Left ventricle myocardium inferior (tissue), 1 donor: ENCODE measurements around the gene PELI2. TPM values are rescaled to one million over a fixed set of nuclear protein-coding genes. Genes with fewer than 3 reads are reported as not detected.

Experiments used
- DNase-seq: peaks from one replicate; pipeline ENCODE4 v3.0.0-alpha.2; 2020
- H3K27ac ChIP-seq: fragments of 200-600 bp; replicated peaks from 2 replicates; pipeline ENCODE4 v1.8.0; 2021
- H3K27me3 ChIP-seq: fragments of 200-600 bp; 2 replicates; pipeline ENCODE4 v1.8.0; 2021; ENCODE audit warnings: low read depth
- H3K36me3 ChIP-seq: fragments of 200-600 bp; 2 replicates; pipeline ENCODE4 v1.8.0; 2021
- H3K4me1 ChIP-seq: fragments of 200-600 bp; 2 replicates; pipeline ENCODE4 v1.8.0; 2021
- H3K4me3 ChIP-seq: fragments of 200-600 bp; 2 replicates; pipeline ENCODE4 v1.8.0; 2021; ENCODE audit warnings: mild to moderate bottlenecking, moderate library complexity
- H3K9me3 ChIP-seq: fragments of 200-600 bp; replicated peaks from 2 replicates; pipeline ENCODE4 v1.8.0; 2021
- intact Hi-C: fragments of 100-400 bp; cut with micrococcal nuclease; formaldehyde crosslinking; loops from one replicate; pipeline ENCODE4 v1.11.0; 2022
- total RNA-seq: library from RNA; stranded (reverse); fragmentation: NEBNext Ultra II Directional; extraction: Animal tissue kit (Norgen Biotek cat#: 25700); gene quantifications from one replicate; pipeline ENCODE4 v1.2.1, GENCODE V29; 2021
- TF ChIP-seq, protein P1 (sequence below): fragments of 200-600 bp; IDR thresholded peaks from 2 replicates; pipeline ENCODE4 v1.8.0; 2021; ENCODE audit warnings: antibody characterized with exemption, mild to moderate bottlenecking, borderline replicate concordance
- donor health status: DM: no; HTN: yes; CAD: no; lungs with severe emphysema.

Gene PELI2
- total RNA-seq, 1 donor from 2014 or later: 2.0 TPM

GRCh38 chr14:56268039-56268438 is 149.8 kb downstream of the PELI2 start:
- TF ChIP-seq, protein P1, sequence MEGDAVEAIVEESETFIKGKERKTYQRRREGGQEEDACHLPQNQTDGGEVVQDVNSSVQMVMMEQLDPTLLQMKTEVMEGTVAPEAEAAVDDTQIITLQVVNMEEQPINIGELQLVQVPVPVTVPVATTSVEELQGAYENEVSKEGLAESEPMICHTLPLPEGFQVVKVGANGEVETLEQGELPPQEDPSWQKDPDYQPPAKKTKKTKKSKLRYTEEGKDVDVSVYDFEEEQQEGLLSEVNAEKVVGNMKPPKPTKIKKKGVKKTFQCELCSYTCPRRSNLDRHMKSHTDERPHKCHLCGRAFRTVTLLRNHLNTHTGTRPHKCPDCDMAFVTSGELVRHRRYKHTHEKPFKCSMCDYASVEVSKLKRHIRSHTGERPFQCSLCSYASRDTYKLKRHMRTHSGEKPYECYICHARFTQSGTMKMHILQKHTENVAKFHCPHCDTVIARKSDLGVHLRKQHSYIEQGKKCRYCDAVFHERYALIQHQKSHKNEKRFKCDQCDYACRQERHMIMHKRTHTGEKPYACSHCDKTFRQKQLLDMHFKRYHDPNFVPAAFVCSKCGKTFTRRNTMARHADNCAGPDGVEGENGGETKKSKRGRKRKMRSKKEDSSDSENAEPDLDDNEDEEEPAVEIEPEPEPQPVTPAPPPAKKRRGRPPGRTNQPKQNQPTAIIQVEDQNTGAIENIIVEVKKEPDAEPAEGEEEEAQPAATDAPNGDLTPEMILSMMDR: no peak
- no peak overlapping the region for H3K27ac ChIP-seq
- peaks cover 14% of the 10 kb centered on the region for H3K4me1 ChIP-seq
- no peak for DNase-seq
- H3K36me3 ChIP-seq: no peaks in the 10 kb centered on the region
- no peak overlapping the region for H3K4me3 ChIP-seq
- H3K9me3 ChIP-seq: no peaks in the 10 kb centered on the region
- intact Hi-C loops: no loop called here
- no peaks in the 10 kb centered on the region for H3K27me3 ChIP-seq

- intact Hi-C loops: no loop called here
- peaks cover 18% of the 10 kb centered on the region for H3K4me1 ChIP-seq
Observed at GRCh38 chr14:56268673-56269072, 150.5 kb downstream of the PELI2 start.

GRCh38 chr14:56270921-56271320 is 152.7 kb downstream of the PELI2 start:
- TF ChIP-seq, protein P1: no peak
- intact Hi-C loops: no loop called here
- DNase-seq: no peak
- Histone ChIP-seq H3K9me3 (no peaks in the 10 kb centered on the region), H3K27me3 (no peaks in the 10 kb centered on the region), H3K4me1 (peaks cover 18% of the 10 kb centered on the region), H3K36me3 (no peaks in the 10 kb centered on the region), H3K4me3 (no peak overlapping the region), H3K27ac (no peak overlapping the region)

More at GRCh38 chr14:56268673-56269072, 150.5 kb downstream of the PELI2 start:
- no peaks in the 10 kb centered on the region for H3K27me3 ChIP-seq
- H3K4me3 ChIP-seq: no peak overlapping the region
- no peaks in the 10 kb centered on the region for H3K36me3 ChIP-seq
- H3K9me3 ChIP-seq: no peaks in the 10 kb centered on the region
- no peak for DNase-seq
- TF ChIP-seq, protein P1: no peak
- H3K27ac ChIP-seq: no peak overlapping the region

- Histone ChIP-seq H3K4me3 (no peak overlapping the region), H3K9me3 (no peaks in the 10 kb centered on the region), H3K27me3 (no peaks in the 10 kb centered on the region), H3K36me3 (no peaks in the 10 kb centered on the region), H3K27ac (no peak overlapping the region), H3K4me1 (peaks cover 18% of the 10 kb centered on the region)
- intact Hi-C loops: no loop called here
- TF ChIP-seq, protein P1: no peak
- DNase-seq: no peak
Observed at GRCh38 chr14:56271970-56272369, 153.8 kb downstream of the PELI2 start.

DNA sequence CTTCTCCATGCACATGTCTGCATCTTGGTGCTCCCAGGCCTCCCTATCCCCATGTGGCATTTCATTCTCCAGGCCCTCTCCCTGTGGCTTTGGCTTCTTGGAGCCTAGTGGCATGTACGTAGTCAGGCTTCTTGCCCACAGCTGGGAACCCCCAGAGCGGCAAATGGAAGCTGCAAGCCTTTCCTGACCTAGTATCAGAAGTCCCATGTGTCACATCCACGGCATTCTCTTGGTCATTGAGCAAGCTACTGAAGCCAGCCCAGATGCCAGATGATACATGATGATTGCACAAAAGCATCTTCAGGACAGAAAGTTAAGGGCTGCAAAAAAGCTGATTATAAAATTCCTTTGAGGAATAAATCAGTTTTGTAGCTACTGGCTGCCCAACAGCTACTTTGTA is 154.9 kb downstream of the PELI2 start:
- Histone ChIP-seq H3K9me3 (no peaks in the 10 kb centered on the region), H3K27me3 (no peaks in the 10 kb centered on the region), H3K4me1 (peaks cover 18% of the 10 kb centered on the region), H3K36me3 (no peaks in the 10 kb centered on the region), H3K4me3 (no peak overlapping the region), H3K27ac (no peak overlapping the region)
- no peak for DNase-seq
- intact Hi-C loops: no loop called here
- TF ChIP-seq, protein P1: no peak

DNA sequence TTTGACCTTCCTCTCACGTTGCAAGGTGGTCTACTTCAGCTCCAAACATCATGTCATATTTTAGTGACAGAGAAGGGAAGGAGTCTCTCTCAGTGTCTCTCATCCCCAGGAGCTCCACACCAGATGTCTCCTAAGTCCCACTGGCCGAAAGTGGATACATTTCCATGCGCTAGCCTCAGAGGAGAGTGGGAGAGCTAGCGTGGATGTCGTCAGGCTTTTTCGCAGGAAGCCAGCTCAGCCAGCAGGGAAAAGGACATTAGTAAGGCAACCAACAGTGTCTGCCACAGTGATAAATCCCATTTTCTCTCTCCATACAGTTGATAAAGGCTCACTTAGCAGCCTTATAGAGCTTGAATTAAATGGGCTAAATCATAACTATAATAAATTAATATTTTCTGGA is 155.7 kb downstream of the PELI2 start:
- TF ChIP-seq, protein P1: no peak
- Histone ChIP-seq H3K27me3 (no peaks in the 10 kb centered on the region), H3K9me3 (no peaks in the 10 kb centered on the region), H3K4me3 (no peak overlapping the region), H3K27ac (no peak overlapping the region), H3K36me3 (no peaks in the 10 kb centered on the region), H3K4me1 (peaks cover 18% of the 10 kb centered on the region)
- DNase-seq: no peak
- intact Hi-C loops: no loop called here
